HG02642 (cell line): Measurements from ENCODE around the gene KRTAP1-5.
"Not testable (repeated sequence)": the region's sequence is repeated elsewhere in the genome, so short reads cannot be mapped to it uniquely, and the experiment has no call there.

Source experiments
- ATAC-seq: cut with Tn5 transposase; IDR thresholded peaks from one replicate; pipeline ENCODE4 v1.9.1; 2021; ENCODE audit warnings: mild to moderate bottlenecking; ENCODE audit not compliant: unreplicated experiment, poor library complexity

KRTAP1-5 gene

GRCh38 chr17:41009301-41009760 lies 17.7 kb downstream of the KRTAP1-5 start:
- ATAC-seq = no peak

DNA sequence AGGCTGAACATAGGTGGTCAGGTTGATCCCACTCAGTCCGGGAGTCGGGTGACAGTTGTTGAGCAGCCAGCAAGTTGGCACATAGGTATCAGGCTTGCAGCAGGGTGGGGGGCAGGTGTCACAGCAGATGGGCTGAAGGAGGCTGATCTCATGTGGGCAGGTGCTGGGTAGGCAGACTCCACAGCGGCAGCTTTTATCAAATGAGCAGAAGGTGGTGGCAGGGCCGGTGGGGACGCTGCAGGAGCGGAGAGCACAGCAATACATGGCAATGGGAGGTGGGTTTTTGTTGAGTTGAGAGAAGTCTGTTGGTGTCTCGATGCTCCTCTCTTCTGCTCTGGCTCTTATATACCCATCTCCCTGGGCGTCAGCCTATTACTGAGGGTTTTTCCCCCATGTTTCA lies 18.2 kb downstream of the KRTAP1-5 start, which contains the start of gene KRTAP3-1:
Gene KRTAP3-1, minus strand, starts transcription at position 318 of the 400 bp plus-strand sequence. Its CDS starts 54 bp downstream, at position 264.
- no peak for ATAC-seq

GRCh38 chr17:41004397-41004796 lies 22.6 kb downstream of the KRTAP1-5 start:
- no peak for ATAC-seq

GRCh38 chr17:41003926-41004325 lies 23.1 kb downstream of the KRTAP1-5 start:
- ATAC-seq = no peak

- no peak for ATAC-seq
Measured at GRCh38 chr17:41002814-41003213, 24.2 kb downstream of the KRTAP1-5 start.

DNA sequence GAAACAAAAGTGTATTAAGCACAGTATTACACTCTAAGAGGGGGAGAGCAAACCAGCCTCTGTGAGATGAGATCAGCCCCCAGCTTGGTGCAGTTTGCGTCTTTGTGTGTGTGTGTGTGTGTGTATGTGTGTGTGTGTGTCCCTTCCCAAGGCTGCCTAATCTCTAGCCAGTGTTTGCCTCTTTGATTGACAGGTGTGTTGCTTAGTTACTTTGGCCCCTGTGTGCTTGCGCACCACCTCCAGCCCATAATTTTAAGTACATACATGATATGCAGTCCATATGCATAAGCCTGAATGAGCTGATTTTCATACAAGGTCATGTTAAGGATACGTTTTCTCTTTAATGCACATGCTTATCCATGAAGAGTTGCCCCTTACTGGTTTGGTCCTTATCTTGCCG lies 25.2 kb downstream of the KRTAP1-5 start:
- no peak for ATAC-seq

DNA sequence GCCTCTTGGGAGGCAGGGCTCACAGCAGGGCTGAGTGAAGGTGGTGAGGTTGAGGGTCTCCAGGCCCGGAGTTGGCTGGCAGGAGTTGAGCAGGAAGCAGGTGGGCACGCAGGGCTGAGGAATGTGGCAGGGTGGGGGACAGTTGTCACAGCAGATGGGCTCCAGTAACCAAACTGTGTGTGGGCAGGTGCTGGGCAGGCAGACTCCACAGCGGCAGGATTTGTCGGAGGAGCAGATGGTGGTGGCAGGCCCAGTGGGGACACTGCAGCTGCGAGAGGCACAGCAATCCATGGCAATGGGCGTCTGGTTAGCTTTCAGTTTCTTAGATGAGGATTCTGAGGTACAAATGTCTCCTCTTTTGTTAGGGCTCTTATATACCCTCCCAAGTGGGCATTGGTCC lies 27.4 kb downstream of the KRTAP1-5 start, which contains the start of gene KRTAP3-2:
Gene KRTAP3-2, minus strand, starts transcription at position 344 of the 400 bp plus-strand sequence. Its CDS starts 53 bp downstream, at position 291.
- not testable (repeated sequence) for ATAC-seq

- no peak for ATAC-seq
Measured at GRCh38 chr17:40997361-40997760, 29.6 kb downstream of the KRTAP1-5 start.

GRCh38 chr17:40996829-40997228 lies 30.2 kb downstream of the KRTAP1-5 start:
- no peak for ATAC-seq

- no peak for ATAC-seq
Measured at GRCh38 chr17:40995116-40995515, 31.9 kb downstream of the KRTAP1-5 start.

- ATAC-seq = no peak
Measured at GRCh38 chr17:40993839-40994238, 33.2 kb downstream of the KRTAP1-5 start, which contains the start of gene KRTAP3-3. Gene KRTAP3-3 (minus strand): TSS chr17:40994164. CDS start chr17:40994097, 67 bp downstream.

GRCh38 chr17:40993084-40993483 lies 33.9 kb downstream of the KRTAP1-5 start:
- no peak for ATAC-seq

DNA sequence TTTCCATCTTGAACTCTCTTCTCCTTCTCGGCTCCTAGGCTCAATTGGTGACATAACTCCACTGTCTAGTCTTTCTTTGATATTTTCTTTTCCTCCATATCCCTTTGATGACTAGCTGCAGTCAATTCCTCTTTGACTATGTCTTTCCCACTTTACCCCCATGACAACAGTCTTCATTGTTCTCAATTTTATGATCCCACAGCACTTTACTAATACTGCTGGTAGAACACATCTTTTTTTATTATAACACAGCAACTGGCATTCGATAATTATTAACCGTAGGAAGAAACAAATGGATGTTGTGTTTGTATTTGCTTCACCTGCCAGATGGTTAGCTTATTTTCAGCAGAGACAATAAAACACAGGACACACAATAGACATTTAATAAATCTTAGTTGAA lies 34.3 kb downstream of the KRTAP1-5 start:
- ATAC-seq = no peak

- no peak for ATAC-seq
Measured at GRCh38 chr17:40986920-40987319, 40.1 kb downstream of the KRTAP1-5 start.

- no peak for ATAC-seq
Measured at GRCh38 chr17:40984226-40984625, 42.8 kb downstream of the KRTAP1-5 start, which contains the start of gene KRT40. Gene KRT40 (minus strand): TSS chr17:40984326. CDS start chr17:40984273, 53 bp downstream.

GRCh38 chr17:40981115-40981514 lies 45.9 kb downstream of the KRTAP1-5 start:
- ATAC-seq = no peak

DNA sequence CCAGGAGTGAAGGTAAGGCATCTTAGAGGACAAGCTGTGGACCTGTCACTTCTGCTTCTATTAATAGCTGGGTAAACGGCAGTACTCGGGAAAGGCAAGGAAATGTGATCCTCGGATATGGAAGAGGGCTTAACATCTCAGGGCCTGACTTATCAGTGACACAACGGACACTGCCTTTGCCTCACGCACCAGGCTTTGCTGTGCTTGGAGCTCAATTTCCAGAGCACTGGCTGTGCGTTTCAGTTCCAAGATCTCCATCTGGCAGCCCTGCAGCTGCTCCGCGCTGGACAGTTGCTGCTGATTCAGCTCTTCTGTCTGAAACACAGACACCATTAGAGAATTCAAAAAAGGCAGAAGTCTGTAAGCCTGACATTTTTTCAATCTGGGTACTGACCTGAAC lies 46.4 kb downstream of the KRTAP1-5 start:
- ATAC-seq = no peak

DNA sequence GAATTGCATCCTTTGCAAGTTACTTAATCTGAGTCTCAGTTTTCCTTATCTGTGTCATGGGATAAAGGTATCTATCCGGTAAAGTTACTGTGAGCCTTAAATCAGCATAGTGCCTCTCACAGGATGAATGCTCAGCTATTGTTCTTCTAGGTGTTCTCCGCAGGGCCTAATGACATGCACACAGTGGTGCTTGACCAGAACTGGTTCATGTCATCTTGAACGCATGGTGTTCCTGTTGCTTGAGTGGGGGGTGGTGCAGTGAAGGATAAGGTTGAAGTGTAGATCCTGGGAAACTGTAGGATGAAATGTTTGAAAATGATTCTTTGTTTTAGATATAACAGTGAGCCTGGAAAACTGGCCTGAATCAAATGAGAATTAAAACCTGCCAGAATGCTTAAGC lies 46.9 kb downstream of the KRTAP1-5 start:
- no peak for ATAC-seq

GRCh38 chr17:40978575-40979151 lies 48.3 kb downstream of the KRTAP1-5 start:
- no peak for ATAC-seq
